Measurements from ENCODE around the gene CCDC97.

CCDC97 gene

DNA sequence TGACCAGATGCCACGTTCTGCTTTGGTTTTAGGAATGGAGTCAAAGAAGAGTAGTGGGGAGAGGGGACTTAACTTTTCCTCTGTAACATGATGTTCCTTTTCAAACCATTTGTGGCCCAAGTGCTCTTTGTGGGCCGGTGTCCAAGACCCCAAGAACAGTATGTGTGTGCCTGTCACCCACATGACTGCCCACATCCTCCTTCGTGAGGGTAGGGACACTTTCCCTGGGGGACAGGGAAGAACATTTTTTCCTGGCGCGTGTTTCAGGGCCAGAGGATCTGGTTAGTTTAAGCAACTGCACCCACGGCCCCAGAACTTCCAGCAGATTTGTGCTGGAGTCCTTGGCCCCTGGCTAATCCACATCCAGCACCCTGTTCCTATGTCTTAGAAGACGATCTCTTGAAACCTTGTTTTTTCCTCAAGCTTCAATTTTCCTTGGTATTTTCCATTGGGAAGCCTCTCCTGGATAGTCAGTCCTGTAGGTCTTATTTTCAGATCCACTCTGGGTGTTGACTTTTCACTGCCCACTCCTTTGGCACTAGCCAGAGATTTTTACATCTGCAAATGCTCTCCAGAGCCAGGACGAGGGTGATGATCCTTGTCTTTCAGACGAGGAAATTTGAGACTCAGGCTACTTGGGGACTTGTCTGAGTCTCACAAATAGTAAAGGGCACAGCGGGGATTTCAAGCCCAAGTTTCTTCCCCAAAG is 10.8 kb upstream of the CCDC97 start:
- no peak for FAIRE-seq

DNA sequence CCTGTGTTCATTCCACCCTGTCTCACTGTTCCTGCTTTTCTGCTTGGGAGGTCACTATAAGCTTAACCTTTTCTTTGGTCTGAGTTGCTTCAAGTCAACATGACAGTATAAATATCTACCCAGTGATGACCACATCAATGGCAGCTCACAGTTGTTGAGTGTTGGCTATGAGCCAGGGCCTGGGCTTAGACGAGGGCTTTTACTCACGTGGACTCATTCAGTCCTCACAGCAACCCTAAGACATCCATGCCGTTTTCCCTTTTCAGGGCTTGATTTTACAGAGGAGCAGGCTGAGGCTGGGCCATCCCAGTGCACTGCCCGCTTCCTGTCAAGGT is 10.2 kb upstream of the CCDC97 start:
- FAIRE-seq = no peak

DNA sequence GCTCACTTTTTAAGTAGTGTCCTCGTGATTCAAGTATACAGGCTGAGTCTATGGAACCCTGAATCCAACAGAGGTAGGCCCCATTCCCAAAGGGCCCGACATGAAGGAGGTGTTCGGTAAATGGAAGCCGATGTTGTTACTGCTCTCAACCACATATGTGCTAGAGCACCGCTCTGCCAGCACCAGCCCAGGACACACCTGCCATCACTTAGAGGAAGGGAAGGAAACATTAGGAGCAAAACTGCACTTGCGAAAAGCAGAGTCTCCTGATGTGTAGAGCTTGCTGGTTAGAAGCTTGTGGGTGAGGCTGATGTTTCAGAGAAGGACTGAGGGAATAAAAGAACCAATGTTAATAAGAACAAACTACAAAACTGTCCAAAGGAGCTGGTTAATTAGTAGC is 9.4 kb upstream of the CCDC97 start:
- FAIRE-seq = no peak

DNA sequence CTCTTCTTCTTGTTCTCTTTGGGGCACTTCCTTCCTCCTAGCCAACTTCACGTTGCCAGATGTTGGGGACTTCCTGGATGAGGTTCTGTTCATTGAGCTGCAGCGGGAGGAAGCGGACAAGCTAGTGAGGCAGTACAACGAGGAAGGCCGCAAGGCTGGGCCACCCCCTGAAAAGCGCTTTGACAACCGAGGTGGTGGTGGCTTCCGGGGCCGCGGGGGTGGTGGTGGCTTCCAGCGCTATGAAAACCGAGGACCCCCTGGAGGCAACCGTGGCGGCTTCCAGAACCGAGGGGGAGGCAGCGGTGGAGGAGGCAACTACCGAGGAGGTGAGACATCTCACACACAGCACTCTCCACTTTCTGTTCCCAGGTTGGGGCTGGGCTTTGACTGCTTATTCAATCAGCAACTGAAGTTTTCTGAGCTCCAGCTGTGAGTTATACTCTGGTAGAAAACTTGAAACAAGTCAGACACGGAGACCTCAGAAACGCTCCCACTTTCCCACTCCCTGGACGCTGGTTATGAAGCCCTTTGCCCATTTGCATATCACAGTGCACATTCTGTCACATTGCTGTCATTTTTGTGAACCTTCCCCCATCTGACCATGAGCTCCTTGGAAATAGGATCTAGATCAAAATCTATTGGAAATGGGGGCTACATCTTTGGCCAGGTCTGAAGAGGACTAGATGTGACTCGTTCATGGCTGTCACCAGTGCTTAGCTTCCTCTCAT is 7.2 kb upstream of the CCDC97 start:
- no peak for FAIRE-seq

DNA sequence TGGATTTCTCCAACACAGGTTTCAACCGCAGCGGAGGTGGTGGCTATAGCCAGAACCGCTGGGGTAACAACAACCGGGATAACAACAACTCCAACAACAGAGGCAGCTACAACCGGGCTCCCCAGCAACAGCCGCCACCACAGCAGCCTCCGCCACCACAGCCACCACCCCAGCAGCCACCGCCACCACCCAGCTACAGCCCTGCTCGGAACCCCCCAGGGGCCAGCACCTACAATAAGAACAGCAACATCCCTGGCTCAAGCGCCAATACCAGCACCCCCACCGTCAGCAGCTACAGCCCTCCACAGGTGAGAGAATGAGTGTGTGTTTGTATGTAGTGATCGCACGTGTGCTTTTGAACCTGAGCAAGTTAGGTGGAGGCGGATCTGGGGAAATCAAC is 6.0 kb upstream of the CCDC97 start:
- FAIRE-seq = no peak

DNA sequence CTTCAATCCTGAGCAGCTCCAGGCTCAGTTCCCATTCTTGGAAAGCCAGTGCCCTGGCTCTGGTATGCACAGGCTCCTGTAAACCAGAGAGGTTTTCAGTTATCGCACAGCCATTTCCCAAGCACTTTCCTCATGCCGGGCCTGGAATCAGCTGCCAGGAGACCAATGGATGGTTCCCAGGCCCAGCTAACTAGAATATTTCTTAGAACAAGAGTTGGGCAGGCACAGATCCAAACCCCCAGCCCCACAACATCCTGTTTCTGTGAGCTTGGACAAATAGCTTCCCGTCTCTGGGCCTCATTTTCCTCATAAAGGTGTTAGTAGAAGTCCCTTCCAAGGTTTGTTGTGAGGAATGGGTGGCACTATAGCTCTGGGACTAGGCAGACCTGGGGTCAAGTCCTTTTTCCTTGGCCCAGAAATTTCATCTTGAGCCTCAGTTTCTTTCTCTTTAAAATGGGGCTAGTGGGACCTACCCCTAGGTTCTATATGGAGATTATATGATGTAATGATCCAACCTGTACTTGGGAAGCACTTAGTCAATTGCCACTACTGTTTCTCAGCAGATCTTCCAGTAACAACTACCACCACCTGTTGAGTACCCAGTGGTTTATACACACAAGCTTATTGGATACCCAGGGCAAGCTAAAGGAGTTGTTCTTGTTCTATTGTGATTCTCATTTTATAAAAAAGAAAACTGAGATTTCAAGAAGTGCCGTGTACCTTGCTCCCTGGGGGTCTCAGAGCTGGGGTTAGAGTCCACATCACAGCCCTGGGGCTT is 5.1 kb upstream of the CCDC97 start:
- FAIRE-seq = no peak

DNA sequence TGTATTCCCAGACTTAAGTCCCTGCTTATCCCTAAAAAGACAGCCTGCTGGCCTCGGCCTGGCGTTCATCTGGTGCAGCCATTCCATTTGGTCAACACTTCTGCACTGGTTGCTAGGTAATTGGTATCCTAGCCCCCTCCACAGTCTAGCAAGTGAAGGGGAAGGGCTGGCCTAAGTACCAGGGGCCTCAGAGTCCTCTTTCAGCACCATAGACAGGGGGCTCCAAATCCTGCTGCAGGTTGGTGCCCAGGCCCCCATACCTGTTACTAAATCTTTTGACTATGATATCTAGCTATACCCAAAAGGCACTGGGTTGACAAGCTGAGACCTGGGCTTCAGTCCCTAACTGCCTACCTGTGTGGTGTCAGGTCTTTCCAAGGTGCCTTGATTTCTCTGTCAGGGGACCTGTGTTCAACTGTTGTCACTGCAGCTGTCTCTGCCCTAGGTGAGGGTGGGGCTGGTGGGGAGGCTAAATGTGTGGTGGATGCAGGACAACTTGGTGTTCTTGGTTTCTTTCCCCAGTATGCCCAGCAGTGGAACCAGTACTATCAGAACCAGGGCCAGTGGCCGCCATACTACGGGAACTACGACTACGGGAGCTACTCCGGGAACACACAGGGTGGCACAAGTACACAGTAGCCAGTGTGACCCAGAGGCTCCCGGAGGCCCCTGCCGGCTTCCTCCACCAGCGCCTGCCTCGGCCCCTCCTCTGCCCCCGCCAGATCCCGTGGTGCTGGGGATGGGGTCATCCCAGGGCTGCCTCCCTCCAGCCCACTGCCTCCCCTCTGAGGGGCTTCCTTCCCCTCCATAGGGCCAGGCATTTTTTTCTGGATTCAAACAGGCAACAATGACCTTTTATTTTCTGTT is 3.8 kb upstream of the CCDC97 start:
- no peak for FAIRE-seq

DNA sequence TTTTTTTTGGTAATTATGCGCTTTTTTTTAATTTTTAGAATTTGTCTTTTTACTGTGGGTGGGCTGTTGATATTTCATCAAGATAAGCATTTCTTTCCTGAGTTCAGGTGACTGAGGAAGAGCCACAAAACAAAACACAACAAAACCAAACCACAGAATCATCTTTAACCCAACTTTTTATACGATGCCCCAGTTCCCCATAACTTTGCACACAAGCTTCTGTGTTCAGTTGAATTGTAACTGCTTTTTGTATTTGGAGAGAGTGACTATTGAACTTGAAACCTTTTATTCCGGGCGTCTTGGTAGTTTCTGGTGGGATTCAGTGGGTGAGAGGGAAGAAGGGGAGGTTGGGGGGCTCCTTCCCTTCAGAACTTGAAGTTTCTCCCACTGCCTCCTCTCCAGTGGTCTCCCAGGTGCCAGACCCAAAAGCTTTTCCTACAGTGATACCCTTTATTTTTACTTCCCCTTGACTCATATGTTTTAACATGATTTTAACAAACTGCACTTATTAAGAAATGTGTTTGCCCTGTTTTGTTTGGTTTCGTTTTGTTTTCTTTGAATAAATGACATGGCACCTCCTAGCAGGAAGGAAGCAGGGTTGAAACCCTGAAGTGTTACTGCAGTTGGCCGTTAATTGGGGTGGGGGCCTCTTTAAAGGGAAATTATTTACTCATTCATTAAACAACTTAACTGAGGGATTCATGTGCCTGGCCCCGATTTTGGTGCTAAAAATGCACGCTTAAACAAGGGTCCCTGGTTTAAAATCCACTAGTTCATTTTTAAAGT is 2.7 kb upstream of the CCDC97 start:
- no peak for FAIRE-seq

DNA sequence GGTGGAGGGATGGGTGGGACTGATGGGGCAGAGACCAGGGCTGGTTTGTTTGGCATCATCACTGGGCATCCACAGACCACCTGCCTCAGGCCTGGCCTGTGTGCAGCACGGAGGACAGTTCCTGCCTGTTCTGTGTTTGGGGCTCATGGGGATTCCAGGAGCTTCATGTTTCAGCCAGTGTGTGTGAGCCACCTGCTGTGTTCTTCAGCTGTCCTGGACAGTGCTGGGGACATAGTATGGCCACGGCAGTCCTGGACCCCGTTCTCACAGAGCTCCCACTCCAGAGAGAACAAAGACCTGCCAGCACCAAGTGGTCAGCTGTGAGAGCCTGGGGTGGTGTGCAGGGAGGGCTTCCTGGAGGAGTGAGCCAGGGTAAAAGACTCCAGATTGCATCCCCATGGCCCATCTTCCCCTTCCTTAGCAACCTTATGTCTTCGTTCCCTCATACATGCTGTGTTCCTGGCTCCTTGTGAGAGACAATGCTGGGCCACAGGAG is 2.0 kb upstream of the CCDC97 start:
- FAIRE-seq = no peak

DNA sequence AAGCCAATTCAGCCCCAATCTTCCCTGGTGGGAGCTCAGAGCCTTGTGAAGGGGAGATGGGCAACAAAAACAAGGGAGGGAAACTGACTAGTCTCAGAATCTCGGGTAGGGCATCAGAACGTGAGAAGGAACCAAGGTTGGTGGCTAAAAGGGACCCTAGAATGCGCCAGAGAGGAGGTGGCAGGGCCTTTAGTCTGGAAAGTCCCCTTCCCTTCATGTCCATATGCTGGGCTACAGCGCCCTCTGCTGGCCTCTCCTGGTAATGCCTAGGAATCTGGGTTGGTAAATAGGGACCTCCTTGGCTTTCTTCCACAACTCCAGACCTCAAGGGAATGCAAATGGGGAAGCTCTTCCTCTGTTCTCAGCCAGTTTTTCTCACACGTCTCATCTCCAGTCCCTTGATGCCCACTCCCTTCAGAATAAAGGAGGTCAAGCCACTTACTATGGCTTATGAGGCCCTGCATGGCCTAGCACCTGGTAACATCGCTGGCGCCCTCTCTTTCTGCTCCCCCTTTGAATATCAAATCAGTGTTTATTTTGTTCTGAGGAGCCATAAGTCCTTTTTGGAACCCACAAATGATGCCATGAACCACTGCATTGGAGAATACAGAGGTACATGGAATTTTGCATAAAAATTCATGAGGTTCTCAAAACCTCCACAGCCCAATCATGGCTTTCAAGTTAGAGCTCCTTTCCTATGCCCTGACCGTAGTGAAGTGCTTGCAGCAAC is 1.4 kb upstream of the CCDC97 start:
- peak; percentile 91 for FAIRE-seq

DNA sequence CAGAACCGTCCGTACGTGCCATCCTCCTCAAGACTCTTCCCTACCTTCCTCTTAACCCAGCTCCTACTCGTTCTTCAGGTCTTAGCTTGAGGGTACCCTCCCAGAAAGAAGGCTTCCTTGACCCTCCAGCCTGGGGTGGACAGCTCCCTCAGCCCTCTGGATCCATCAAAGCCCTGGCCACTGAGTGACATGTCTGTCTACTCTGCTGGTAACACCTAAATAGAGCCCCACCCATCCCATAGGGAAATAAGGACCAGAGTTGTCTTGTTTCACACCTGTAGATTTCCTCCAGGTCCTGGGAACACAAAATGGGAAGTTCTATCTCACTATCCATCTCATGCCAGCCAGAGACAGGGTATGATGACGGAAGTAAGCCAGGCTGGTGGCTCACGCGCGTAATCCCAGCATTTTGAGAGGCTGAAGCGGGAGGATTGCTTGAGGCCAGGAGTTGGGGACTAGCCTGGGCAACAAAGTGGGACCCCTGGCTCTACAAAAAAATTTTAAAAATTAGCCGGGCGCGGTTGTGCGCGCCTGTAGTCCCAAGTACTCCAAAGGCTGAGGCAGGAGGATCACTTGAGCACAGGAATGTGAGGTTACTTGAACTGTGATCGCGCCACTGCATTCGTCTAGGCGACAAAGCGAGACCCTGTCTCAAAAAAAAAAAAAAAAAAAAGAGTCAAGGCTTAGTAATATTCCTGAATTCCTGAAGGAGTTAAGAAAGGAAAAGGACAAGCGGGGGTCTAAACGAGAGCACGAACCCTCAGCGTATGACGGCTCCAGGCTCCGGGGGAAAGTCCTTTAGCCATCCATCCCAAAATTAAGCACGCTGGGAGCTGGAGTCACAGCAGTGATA is 566 bp upstream of the CCDC97 start:
- no peak for FAIRE-seq

DNA sequence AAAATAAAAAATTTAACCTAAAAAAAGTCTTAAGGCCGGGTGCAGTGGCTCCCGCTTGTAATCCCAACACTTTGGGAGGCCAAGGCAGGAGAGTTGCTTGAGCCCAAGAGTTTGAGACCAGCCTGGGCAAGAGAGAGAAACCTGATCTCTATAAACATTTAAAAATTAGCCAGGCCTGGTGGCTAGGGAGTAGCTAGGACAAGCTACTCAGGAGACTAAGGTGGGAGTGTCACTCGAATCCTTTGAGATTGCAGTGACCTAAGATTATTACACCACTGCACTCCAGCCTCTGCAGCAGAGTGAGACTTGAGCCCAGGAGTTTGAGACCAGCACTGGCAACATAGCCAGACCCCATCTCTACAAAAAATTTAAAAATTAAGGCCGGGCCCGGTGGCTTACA is 1.1 kb downstream of the CCDC97 start:
- FAIRE-seq = no peak

DNA sequence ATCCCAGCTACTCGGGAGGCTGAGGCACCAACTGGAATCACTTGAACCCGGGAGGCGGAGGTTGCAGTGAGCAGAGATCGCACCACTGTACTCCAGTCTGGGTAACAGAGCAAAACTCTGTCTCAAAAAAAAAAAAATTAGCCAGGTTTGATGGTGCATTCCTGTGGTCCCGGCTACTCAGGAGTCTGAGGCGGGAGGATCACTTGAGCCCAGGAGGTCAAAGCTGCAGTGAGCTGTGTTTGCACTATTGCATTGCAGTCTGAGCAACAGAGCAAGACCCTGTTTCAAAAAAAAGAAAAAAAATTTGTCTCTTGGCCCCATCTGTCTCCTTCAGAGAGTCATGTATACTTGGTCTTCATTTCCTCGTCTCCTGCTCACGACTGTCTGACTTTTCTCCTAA is 1.6 kb downstream of the CCDC97 start:
- no peak for FAIRE-seq

DNA sequence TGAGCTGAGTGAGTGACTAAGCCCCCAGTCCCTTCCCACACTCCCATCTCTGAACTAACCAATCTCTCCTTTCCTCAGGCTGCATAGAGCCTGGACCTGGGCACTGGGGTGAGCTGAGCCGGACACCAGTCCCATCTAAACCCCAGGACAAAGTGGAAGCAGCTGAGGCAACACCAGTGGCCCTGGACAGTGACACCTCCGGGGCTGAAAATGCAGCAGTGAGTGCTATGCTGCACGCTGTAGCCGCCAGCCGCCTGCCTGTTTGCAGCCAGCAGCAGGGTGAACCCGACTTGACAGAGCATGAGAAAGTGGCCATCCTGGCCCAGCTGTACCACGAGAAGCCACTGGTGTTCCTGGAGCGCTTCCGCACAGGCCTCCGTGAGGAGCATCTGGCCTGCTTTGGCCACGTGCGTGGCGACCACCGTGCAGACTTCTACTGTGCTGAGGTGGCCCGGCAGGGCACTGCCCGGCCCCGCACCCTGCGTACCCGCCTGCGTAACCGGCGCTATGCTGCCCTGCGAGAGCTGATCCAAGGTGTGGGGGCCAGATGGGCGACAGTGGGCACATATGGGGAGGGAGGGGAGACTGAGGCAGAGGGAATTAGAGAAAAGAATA is 6.4 kb downstream of the CCDC97 start:
- FAIRE-seq = no peak

DNA sequence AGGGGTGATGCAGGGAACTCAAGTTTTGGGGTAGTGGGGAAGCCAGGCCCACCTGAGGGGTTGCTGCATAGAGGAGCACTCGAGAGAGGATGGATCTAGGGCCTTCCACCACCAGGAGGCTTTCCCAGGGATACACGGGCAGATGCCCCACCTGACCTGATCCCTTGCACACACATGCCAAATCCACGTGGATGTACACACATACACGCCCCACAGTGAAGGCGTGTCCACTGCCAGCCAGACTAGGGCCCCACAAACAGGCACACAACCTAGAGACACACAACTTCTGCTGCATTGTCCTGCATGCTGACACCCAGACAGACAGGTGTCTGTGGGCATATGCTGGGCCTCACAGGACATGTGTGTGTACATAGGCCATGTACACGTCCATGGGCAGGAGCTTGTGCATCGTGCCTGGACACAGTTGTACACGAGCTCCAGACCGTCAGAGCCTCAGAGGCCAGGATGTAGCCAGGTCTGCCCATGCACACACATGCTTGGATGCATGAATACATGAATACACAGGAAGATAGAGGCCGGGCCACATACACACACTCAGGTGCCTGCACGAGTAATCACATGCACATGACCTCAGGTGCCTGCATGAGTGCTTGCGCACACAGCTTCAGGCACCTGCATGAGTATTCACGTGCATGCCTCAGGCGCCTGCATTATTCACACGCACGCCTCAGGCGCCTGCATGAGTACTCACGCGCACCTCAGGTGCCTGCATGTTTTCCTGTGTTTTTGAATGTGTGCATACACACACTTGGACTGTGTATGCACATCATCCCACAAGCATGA is 8.9 kb downstream of the CCDC97 start:
- no peak for FAIRE-seq

DNA sequence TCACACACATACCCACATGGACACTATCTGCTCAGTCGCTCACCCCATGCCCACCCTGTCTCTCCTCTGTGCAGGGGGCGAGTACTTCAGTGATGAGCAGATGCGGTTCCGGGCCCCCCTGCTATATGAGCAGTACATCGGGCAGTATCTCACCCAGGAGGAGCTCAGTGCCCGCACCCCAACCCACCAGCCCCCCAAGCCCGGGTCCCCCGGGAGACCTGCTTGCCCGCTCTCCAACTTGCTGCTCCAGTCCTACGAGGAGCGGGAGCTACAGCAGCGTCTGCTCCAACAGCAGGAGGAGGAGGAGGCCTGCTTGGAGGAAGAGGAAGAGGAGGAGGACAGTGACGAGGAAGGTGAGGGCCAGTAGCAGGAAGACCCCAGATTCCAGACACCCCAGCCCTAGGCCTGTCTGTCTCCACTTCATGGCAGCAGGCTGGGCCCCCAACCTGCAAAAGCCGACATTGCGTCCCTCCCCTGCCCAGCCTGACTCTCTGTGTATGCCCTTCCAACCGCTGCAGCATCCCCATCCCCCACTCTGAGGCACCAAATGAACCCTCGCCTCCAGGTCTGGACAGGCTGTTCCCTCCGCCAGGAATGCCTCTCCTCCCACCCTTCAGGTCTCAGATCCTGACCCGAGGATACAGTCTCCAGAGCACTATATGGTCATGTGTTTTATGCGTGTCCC is 9.7 kb downstream of the CCDC97 start:
- FAIRE-seq = no peak

DNA sequence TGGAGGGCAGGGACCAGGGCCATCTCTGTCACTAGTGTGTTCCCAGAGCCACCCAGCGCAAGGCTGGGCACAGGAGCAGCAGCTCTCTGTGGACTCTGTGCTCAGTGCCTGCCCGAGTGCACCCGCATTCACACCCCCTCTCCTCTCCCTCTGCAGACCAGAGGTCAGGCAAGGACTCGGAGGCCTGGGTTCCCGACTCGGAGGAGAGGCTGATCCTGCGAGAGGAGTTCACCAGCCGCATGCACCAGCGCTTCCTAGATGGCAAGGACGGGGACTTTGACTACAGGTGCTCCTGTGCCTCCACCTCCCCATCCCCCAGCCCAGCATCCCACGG is 10.2 kb downstream of the CCDC97 start:
- no peak for FAIRE-seq

DNA sequence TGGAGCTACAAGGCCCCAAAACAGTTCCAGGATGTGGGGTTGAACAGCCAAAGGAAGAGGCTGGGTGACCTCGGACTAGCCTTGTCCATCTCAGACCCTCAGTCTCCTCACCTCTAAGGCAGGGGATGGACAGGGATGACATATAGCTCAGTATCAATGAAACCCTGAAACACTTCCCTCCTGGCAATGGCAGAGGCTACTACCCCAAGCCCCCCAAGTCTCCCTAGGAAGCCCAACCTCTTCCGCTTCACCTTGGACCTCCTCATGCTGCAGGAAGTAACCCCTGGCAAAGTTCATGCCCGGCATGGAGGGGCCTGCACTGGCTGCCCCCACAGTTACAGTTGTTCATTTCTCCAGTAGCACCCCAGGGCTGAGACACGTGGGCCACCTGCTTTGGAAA is 10.6 kb downstream of the CCDC97 start:
- FAIRE-seq = no peak

DNA sequence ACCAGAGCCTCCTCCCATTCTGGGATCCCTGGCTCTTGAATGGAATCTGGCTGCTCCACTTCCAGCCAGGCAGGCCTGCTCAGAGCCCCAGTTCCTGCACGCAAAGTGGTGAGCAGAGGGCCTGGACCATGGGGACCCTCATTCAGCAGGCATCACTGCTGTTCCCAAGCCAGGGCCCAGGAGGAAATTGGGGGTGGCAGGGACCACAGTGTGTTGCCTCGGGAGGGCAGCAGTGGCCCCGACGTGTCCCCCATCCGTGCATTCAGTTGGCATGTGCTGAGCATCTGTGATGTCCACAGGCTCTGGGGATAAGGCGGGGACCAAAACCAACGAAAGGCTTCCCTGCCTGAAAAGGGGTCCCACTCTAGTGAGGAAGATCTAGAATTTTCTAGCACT is 11.2 kb downstream of the CCDC97 start:
- FAIRE-seq = no peak
